OCI-LY7 (cell line): ENCODE results near the gene DDHD1.

Experiments
- EZH2phosphoT487 ChIP-seq: fragments of 200-600 bp; sonication (generic); IDR thresholded peaks from 2 replicates; pipeline ENCODE4 v1.6.1; 2018; ENCODE audit warnings: low read depth, borderline replicate concordance, mild to moderate bottlenecking, mixed run types, antibody characterized with exemption, low read length, moderate library complexity, mixed read lengths
- TF ChIP-seq, protein P1 (sequence below): fragments of 200-600 bp; sonication (generic); conservative IDR thresholded peaks from 2 replicates; pipeline ENCODE4 v1.5.1; 2014; ENCODE audit warnings: mild to moderate bottlenecking, antibody characterized with exemption, low read length, moderate library complexity, mixed read lengths

DNA sequence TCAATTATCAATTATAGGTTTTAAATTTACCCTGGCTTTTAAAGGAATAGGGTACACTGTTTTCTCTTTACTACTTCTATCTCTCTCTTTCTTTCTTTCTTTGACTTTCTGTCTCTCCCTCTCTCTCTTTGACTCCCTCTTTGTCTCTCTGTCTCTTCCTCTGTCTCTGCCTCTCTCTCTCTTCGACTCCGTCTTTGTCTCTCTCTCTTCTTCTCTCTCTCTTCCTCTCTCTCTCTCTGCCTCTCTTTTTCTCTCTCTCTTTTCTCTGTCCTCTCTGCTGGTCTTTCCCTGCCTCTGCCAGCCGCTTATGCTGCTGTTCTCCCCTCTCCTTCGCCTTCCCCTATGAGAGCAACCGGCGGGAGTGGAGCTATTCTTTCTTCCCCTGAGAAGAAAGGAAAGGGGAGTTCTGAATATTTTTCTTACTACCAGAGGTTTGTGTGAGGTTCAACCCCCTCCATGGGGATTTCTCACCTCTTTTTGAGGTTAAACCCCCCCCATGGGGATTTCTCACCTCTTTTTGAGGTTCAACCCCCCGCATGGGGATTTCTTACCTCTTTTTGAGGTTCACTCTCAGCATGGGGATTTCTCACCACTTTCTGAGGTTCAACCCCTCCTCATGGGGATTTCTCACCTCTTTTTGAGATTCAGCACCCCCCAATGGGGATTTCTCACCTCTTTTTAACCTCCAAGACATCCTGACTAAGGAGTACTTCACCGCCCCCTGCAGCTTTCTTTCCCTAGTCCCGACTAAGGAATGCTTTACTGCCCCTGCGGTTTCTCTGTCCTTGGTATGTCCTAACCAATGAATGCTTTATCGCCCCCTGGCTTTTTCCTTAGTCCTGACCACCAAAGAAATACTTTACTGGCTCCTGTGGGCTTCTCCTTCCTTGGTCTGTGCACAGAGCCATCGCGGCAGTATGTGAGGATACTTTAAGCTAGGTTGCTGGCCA, 27.4 kb upstream of the DDHD1 start:
- TF ChIP-seq, protein P1, sequence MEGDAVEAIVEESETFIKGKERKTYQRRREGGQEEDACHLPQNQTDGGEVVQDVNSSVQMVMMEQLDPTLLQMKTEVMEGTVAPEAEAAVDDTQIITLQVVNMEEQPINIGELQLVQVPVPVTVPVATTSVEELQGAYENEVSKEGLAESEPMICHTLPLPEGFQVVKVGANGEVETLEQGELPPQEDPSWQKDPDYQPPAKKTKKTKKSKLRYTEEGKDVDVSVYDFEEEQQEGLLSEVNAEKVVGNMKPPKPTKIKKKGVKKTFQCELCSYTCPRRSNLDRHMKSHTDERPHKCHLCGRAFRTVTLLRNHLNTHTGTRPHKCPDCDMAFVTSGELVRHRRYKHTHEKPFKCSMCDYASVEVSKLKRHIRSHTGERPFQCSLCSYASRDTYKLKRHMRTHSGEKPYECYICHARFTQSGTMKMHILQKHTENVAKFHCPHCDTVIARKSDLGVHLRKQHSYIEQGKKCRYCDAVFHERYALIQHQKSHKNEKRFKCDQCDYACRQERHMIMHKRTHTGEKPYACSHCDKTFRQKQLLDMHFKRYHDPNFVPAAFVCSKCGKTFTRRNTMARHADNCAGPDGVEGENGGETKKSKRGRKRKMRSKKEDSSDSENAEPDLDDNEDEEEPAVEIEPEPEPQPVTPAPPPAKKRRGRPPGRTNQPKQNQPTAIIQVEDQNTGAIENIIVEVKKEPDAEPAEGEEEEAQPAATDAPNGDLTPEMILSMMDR: 0 out of 2 replicates have a peak, but pooled peaks have one; percentile 20
- TF ChIP-seq EZH2phosphoT487: no peak
